GM23248 (cell line): ENCODE data around the gene FARP2. TPM values are rescaled to one million over a fixed set of nuclear protein-coding genes. Genes with fewer than 3 reads are reported as not detected.

ENCODE experiments used
- DNase-seq: peaks from one replicate; pipeline ENCODE4 v3.0.0-alpha.2; 2015
- H2AFZ ChIP-seq: fragments of 200-600 bp; sonication (generic); 2 replicates; pipeline ENCODE4 v1.6.1; 2016; ENCODE audit warnings: antibody characterized with exemption
- H3F3A ChIP-seq: fragments of 200-600 bp; sonication (generic); 2 replicates; pipeline ENCODE4 v1.6.1; 2016; ENCODE audit warnings: mild to moderate bottlenecking, antibody characterized with exemption, mixed run types; ENCODE audit not compliant: insufficient read depth
- H3K27ac ChIP-seq: fragments of 200-600 bp; sonication (generic); 2 replicates; pipeline ENCODE4 v1.5.1; 2016; ENCODE audit warnings: mild to moderate bottlenecking
- H3K27me3 ChIP-seq: fragments of 200-600 bp; sonication (generic); replicated peaks from 2 replicates; pipeline ENCODE4 v1.6.1; 2016; ENCODE audit warnings: mild to moderate bottlenecking; ENCODE audit not compliant: insufficient read depth
- H3K36me3 ChIP-seq: fragments of 200-600 bp; sonication (generic); 2 replicates; pipeline ENCODE4 v1.6.1; 2016; ENCODE audit warnings: low read depth, mild to moderate bottlenecking
- H3K4me1 ChIP-seq: fragments of 200-600 bp; sonication (generic); 2 replicates; pipeline ENCODE4 v1.6.1; 2016; ENCODE audit warnings: mild to moderate bottlenecking; ENCODE audit not compliant: insufficient read depth
- H3K4me2 ChIP-seq: fragments of 200-600 bp; sonication (generic); one replicate; pipeline ENCODE4 v1.6.1; 2016; ENCODE audit warnings: mild to moderate bottlenecking; ENCODE audit not compliant: unreplicated experiment
- H3K4me3 ChIP-seq: fragments of 200-600 bp; sonication (generic); 2 replicates; pipeline ENCODE4 v1.5.1; 2016; ENCODE audit warnings: mild to moderate bottlenecking
- H3K79me2 ChIP-seq: fragments of 200-600 bp; sonication (generic); 2 replicates; pipeline ENCODE4 v1.6.1; 2016; ENCODE audit warnings: mild to moderate bottlenecking; ENCODE audit not compliant: insufficient read depth
- H3K9ac ChIP-seq: fragments of 200-600 bp; sonication (generic); 2 replicates; pipeline ENCODE4 v1.6.1; 2016; ENCODE audit warnings: mild to moderate bottlenecking
- H3K9me2 ChIP-seq: fragments of 200-600 bp; sonication (generic); 2 replicates; pipeline ENCODE4 v1.6.1; 2016; ENCODE audit warnings: mixed run types, mild to moderate bottlenecking, moderate library complexity; ENCODE audit not compliant: insufficient read depth
- H3K9me3 ChIP-seq: fragments of 200-600 bp; sonication (generic); one replicate; pipeline ENCODE4 v1.6.1; 2017; ENCODE audit warnings: low read depth
- H4K20me1 ChIP-seq: fragments of 200-600 bp; sonication (generic); 2 replicates; pipeline ENCODE4 v1.6.0; 2016; ENCODE audit not compliant: insufficient read depth
- EZH2 ChIP-seq: fragments of 200-600 bp; sonication (generic); IDR thresholded peaks from 2 replicates; pipeline ENCODE4 v1.6.1; 2018; ENCODE audit warnings: antibody characterized with exemption, mild to moderate bottlenecking; ENCODE audit not compliant: insufficient read depth, poor library complexity, severe bottlenecking
- EZH2phosphoT487 ChIP-seq: fragments of 200-600 bp; sonication (generic); IDR thresholded peaks from 2 replicates; pipeline ENCODE4 v1.6.1; 2018; ENCODE audit warnings: antibody characterized with exemption, moderate library complexity, mild to moderate bottlenecking, low read depth; ENCODE audit not compliant: insufficient read depth
- WGBS, 2 experiments: methylation state at CpG; one replicate each; pipeline ENCODE4 v1.1.6; 2015 to 2017; ENCODE audit warnings: low lambda C conversion rate in 2 of 2, low coverage in 1 of 2; ENCODE audit errors: missing lambda C conversion rate in 2 of 2; 5-methylcytosine and 5-hydroxymethylcytosine counted together
- in situ Hi-C: fragments of 300-500 bp; cut with MboI; formaldehyde crosslinking; loops from 2 replicates; pipeline ENCODE4 v1.15.0; 2020
- polyA plus RNA-seq: library from polyadenylated mRNA; unstranded; fragments of >200 nt; fragmentation: Nextera tagmentation; extraction: Ambion mirVana; gene quantifications from 2 replicates; pipeline ENCODE4 v1.2.1, GENCODE V29; 2016
- total RNA-seq: library from RNA; depleted of rRNA; stranded (reverse); fragments of >200 nt; shearing (Covaris generic); gene quantifications from 2 replicates; pipeline ENCODE4 v1.2.3, GENCODE V29; 2014

The FARP2 gene
- total and polyA plus RNA-seq, 2 experiments from 2014 or later, result 30.9 to 39.0 TPM

DNA sequence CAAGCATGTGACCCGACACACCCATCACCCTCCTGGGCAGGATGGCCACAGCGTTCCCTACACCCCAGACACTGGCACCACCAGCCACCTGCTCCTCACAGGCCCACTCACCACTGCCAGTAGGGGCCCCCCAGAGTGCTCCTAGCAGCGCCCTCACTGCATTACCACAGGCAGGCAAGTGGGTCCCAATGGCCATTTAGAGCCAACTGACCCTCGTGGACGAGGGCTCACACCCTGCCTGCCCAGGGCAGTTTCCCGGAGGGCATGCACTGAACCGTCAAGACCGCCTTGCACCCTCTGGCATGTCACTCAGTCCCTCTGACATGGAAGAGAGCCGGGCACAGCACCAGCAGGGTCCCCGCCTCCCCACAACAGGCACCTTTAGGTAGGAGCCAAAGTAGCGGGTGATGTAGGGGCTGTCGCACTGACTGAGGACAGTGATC is 145.0 kb downstream of the FARP2 start:
- Histone ChIP-seq H3K9me3 (no peaks in the 10 kb centered on the region), H3K9me2 (no peaks in the 10 kb centered on the region), H3K27me3 (no peaks in the 10 kb centered on the region), H3K4me2 (no peak overlapping the region), H3K79me2 (peaks cover 64% of the 10 kb centered on the region), H3K4me3 (no peak overlapping the region), H3K4me1 (no peaks in the 10 kb centered on the region), H3K9ac (no peak overlapping the region), H2AFZ (no peak overlapping the region), H3K36me3 (no peaks in the 10 kb centered on the region), H3K27ac (no peak overlapping the region), H4K20me1 (peaks cover 13% of the 10 kb centered on the region), H3F3A (no peaks in the 10 kb centered on the region)
- no peak for TF ChIP-seq EZH2
- 88 to 90% methylated on average over 12 of the region's 12 CpGs for WGBS, 2 experiments
- in situ Hi-C loops, result no loop called here
- DNase-seq, result no peak

DNA sequence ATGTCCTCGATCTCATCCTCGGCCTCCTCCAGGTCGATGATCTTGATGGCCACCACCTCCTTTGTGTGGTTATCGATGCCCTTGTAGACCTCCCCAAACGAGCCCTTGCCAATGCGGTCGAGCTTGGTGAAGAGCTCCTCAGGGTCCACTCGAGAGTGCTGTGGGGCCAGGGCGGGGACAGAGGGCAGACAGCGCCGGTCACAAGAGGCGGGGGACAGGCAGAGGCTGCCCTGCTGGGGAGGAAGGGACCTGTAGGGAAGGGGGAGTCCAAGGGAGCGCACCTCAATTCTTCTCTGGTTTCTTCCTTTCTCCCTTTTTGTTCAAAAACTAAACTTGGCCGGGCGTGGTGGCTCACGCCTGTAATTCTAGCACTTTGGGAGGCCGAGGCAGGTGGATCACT is 145.5 kb downstream of the FARP2 start:
- TF ChIP-seq EZH2phosphoT487 (no peak), EZH2 (no peak)
- no peak overlapping the region for H2AFZ ChIP-seq
- H4K20me1 ChIP-seq, result peaks cover 17% of the 10 kb centered on the region
- no peak for DNase-seq
- no peaks in the 10 kb centered on the region for H3K9me3 ChIP-seq
- H3K36me3 ChIP-seq, result no peaks in the 10 kb centered on the region
- H3K79me2 ChIP-seq, result peaks cover 68% of the 10 kb centered on the region
- H3K27ac ChIP-seq, result no peak overlapping the region
- in situ Hi-C loops, result no loop called here
- 90 to 92% methylated on average over 16 to 17 of the region's 17 CpGs for WGBS, 2 experiments
- H3K4me3 ChIP-seq, result no peak overlapping the region
- no peak overlapping the region for H3K4me2 ChIP-seq
- no peaks in the 10 kb centered on the region for H3K4me1 ChIP-seq
- H3K9ac ChIP-seq, result no peak overlapping the region
- no peaks in the 10 kb centered on the region for H3F3A ChIP-seq
- H3K9me2 ChIP-seq, result no peaks in the 10 kb centered on the region
- H3K27me3 ChIP-seq, result no peaks in the 10 kb centered on the region

DNA sequence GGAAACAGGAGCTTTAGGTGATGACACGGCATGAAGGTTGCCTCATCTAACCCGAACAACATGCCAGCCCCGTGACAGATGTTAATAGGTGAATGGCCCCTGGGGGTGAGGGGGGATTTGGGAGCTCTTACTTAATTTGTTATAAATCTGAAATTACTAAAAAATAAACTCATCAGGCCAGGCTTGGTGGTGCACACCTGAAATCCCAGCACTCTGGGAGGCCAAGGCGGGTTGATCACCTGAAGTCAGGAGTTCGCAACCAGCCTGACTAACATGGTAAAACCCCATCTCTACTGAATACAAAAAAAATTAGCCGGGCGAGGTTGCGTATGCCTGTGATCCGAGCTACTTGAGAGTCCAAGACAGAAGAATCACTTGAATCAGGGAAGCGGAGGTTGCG is 146.2 kb downstream of the FARP2 start:
- Histone ChIP-seq H2AFZ (no peak overlapping the region), H3K9ac (no peak overlapping the region), H3K4me1 (no peaks in the 10 kb centered on the region), H3K27me3 (no peaks in the 10 kb centered on the region), H3K36me3 (no peaks in the 10 kb centered on the region), H3K4me3 (no peak overlapping the region), H4K20me1 (peaks cover 18% of the 10 kb centered on the region), H3K9me3 (no peaks in the 10 kb centered on the region), H3F3A (no peaks in the 10 kb centered on the region), H3K79me2 (peaks cover 75% of the 10 kb centered on the region), H3K9me2 (no peaks in the 10 kb centered on the region), H3K4me2 (no peak overlapping the region), H3K27ac (no peak overlapping the region)
- in situ Hi-C loops, result no loop called here
- TF ChIP-seq EZH2, result no peak
- TF ChIP-seq EZH2phosphoT487, result no peak
- no peak for DNase-seq
- WGBS, 2 experiments, result 98 to 100% methylated on average over 11 of the region's 11 CpGs

DNA sequence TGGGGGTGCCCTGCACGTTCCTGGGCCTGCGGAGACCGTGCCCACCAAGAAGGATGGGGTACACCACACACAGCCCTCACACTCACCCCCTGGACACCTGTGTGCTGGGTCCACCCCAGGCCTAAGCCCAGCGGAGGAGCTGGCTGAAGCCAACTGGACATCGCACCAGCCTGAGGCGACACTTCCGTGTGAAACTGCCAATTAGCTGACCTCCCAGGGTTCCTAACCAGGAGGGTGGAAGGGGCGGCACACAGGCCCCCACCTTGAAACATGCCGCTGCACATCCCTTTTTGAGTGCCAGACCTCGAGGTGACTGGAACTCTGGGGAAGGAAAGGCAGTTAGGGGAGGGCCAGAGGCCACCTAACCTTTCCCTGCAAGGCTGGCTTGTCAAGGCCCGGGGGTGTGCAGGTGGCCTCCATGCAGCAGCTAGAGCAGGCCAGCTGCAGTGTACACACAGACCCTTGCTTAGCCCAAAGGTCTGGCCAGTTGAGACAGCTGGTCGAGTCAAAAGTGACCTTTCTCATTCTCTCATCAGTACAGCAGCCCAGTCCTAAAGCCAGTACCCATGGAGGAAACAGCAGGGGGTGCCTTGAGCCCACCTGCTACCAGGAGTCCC is 147.8 kb downstream of the FARP2 start:
- Histone ChIP-seq H3K9me3 (no peaks in the 10 kb centered on the region), H3K4me2 (no peak overlapping the region), H4K20me1 (peaks cover 18% of the 10 kb centered on the region), H3K9me2 (no peaks in the 10 kb centered on the region), H3K4me3 (no peak overlapping the region), H2AFZ (no peak overlapping the region), H3K79me2 (peaks cover 82% of the 10 kb centered on the region), H3F3A (no peaks in the 10 kb centered on the region), H3K4me1 (no peaks in the 10 kb centered on the region), H3K27ac (no peak overlapping the region), H3K27me3 (no peaks in the 10 kb centered on the region), H3K9ac (no peak overlapping the region), H3K36me3 (no peaks in the 10 kb centered on the region)
- 80% methylated on average over 12 of the region's 12 CpGs for WGBS, 2 experiments
- in situ Hi-C loops, result no loop called here
- DNase-seq, result no peak
- TF ChIP-seq EZH2, result no peak
- TF ChIP-seq EZH2phosphoT487, result no peak
